ENCODE results near the gene GPR22.

Gene GPR22

DNA sequence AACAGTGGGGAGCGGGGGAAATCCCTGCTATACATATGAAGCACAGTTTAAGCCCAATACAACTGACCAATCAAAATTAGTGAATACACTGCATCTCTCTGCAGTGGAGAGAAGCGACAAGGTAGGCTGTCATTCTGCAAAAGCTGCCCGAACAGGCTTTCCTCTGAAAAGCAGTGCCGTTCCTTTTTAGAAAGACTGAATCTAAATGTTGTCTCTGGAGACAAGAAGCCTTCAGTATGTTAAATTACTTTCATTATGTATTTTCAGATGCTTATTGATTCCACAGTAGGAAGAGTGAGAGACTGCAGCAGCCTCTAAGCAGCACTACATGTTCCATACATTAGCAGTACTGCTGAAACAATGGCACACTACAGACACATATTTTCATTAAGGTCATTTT is at the start of gene GPR22:
Gene GPR22, plus strand, starts transcription at position 129 of the 400 bp plus-strand sequence. CDS start 4,004 bp downstream, outside the sequence.
- DNase-seq (ENCODE audit: low read depth in 2 of 2) = no peak

DNA sequence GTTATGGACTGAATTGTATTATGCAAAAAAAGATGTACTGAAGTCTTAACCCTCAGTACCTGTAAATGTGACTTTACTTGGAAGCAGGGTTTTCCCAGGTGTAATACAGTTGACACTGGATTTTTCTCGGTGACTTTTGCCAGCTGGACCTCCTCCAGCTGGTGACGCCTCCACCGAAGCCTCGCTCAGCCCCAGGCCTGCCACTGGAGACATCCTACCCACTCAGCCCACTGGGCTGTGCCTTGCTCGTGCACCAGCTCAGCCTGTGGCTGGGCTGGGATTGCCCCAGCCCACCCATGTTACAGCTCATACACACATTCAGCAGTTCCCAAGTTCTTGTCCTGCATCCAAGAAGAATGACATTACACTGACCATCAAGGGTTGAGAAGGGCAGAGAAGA is 42.4 kb upstream of the GPR22 start:
- DNase-seq (ENCODE audit: low read depth in 2 of 2) = no peak

- DNase-seq (ENCODE audit: low read depth in 2 of 2) = no peak
Observed at GRCh38 chr7:107428642-107429041, 41.2 kb upstream of the GPR22 start.

DNA sequence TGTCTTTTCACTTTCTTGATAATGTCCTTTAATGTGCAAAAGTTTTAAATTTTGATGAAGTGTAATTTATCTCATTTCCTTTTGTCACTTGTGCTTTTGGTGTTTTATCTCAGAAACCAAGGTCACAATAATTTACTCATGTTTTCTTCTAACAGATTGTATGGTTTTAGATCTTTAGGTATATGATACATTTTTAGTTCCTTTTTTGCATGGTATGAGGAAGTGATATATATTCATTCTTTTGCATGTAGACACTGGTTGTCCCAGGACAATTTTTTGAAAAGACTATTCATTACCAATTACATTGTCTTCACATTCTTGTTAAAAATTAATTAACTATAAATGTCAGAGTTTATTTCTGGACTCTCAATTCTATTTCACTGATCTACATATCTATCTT is 39.8 kb upstream of the GPR22 start:
- DNase-seq (ENCODE audit: low read depth in 2 of 2) = no peak

DNA sequence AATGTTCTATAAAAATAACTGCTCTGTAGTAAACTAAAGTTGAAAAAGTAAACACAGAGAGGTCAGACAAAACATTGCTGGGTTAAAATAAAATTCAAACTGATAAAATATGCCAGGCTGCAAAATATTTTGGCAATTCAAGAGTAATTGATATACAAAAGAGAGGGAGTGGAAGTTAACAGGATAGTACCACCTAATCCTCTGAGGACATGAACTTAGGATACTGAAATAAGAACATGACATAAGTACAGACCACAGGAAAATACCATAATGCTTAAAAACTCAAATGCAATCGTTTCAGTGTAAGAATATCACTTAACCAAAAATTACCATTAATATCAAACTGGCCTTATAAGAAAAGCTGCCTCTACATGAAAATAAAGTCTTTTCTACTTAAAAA is 37.6 kb upstream of the GPR22 start:
- no peak for DNase-seq (ENCODE audit: low read depth in 2 of 2)

GRCh38 chr7:107435749-107436148 is 34.1 kb upstream of the GPR22 start:
- no peak for DNase-seq (ENCODE audit: low read depth in 2 of 2)

DNA sequence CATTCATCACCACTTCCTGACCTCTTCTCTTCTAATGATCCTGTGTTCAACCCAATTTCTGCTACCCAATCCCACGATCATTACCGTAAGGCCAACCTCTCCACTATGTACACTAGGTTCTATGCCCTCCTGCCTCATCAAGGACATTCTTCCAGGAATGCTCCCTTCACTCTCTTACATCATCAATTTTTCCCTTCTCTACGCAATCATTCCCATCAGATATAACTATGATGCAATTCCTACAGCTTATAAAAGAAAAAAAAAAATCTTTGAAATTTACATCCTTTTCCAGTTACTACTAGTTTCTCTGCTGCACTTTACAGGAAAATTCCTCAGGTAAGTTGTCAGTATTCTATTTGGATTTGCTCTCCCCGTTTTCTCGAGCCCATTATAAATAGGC is 30.8 kb upstream of the GPR22 start:
- no peak for DNase-seq (ENCODE audit: low read depth in 2 of 2)

DNA sequence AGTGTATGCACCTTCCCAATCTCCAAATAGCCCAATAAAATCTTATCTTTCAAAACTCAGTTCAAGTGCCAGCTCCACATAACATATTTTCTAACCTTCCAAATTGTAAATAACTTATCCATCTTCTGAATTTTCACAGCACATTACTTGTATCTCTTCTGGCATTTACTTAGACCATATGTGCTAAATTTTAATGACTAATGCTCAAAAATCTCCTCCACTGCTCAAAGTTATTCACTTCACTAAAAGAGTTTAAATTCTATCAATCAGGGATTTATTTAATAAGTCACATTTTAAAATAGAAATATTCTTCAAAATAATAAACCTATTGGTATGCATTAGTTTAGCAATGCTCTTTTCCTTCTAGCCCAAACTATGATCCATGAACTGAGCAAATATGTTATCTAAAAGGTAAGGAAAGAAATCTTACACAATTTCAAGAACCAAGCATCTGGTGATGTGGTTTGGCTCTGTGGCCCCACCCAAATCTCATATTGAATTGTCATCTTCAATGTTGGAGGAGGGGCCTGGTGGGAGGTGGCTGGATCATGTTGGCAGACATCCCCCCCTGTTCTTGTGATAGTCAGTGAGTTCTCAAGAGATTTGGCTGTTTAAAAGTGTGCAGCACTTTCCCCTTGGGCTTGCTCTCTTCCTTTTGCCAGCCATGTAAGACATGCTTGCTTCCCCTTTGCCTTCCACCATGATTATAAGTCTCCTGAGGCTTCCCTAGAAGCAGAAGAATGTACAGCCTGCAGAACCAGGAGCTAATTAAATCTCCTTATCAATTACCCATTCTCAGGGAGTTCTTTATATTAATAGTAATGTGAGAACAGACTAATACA is 28.1 kb upstream of the GPR22 start:
- DNase-seq (ENCODE audit: low read depth in 2 of 2) = peak; percentile 29 to 31

- DNase-seq (ENCODE audit: low read depth in 2 of 2) = no peak
Observed at GRCh38 chr7:107442678-107443077, 27.2 kb upstream of the GPR22 start.

- DNase-seq (ENCODE audit: low read depth in 2 of 2) = no peak
Observed at GRCh38 chr7:107446531-107446930, 23.3 kb upstream of the GPR22 start.

DNA sequence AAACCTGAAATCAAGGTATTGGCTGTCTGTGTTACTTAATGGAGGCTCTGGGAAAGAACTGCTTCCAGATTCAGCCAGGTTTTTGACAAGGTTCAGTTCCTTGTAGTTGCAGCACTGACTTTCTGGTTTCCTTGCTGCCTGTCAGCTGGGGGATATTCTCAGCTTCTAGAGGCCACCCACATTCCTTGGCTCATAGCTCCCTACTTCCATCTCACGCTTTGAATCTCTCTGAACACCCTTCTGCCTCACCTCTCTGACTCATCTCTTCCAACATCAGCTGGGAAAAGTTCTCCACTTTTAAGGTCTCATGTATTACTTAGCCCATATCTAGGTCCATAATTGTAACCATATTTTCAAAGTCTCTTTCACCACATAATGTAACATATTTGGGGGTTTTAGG is 22.9 kb upstream of the GPR22 start:
- no peak for DNase-seq (ENCODE audit: low read depth in 2 of 2)

GRCh38 chr7:107450970-107451369 is 18.9 kb upstream of the GPR22 start:
- DNase-seq (ENCODE audit: low read depth in 2 of 2) = peak; percentile 32 to 34

GRCh38 chr7:107453388-107453787 is 16.5 kb upstream of the GPR22 start:
- no peak for DNase-seq (ENCODE audit: low read depth in 2 of 2)

DNA sequence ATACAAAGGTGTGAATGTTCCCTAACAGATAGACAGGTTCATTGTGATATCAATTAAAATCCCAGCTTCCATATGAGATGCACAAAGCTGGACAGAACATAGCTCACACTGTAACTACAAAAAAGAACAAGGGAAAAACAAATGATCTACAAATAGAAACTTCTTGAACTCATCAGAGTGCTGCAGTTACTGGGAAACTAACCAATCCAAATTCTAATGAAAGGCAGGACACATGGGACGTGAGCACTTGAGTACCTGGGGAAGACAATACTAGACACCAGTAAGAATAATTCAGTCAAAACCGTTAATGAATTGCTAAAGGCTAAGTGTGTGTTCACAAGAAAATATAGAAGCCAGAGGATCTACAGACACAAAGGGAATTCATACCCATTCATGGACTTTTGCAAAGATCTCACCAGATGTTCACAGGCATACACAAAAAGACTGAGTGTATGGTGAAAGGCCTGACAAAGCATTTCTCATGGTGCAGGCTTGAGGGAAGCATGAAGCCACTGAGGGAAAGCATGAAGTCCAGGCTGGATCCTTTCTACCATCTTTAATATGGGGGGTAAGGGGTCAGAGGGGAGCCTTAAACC is 7.8 kb upstream of the GPR22 start:
- no peak for DNase-seq (ENCODE audit: low read depth in 2 of 2)

DNA sequence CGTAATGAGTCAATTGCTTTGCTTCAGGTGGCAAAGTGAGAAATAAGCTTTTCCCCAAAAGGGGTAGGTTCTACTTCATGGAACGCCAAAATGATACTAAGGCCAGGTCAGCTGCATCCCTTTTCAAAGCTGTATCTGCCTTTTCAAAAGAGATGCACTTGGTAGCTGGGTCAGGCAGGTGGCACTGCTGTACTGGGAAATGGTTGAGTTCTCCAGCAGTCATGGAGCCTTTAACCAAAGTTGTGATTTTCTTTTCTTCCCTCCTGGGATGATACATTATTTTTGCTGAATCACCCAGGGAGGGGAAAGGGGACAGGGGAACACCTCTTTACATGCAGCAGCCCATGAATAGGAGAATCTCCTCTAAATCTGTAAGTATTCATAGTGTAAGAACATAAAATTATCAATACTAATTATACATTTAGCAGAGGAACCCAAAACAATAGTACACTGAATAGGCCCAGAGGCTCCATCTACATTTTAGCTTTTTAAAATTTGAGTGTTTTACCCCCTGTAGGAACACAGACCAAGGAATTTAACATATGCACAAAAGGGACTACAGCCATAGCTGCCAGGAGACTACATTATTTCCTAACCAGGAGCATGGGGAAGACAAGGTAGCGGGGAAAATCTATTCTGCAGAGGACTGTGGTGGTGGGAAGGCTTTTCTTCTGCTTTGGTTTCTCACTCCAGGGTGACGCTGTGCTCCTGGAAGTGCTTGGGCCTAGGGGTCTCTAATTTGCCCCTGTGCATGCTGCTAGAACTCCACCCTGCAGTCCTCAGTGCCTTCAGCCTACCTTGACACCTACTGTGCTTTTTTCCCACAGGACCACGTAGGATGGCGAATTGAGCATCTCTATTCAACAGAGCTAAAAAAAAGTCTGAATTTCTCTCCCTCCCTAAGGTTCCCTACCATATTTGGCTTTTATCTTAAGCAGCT is 6.4 kb upstream of the GPR22 start:
- DNase-seq (ENCODE audit: low read depth in 2 of 2) = peak; percentile 35 to 37

- no peak for DNase-seq (ENCODE audit: low read depth in 2 of 2)
Observed at GRCh38 chr7:107464666-107465226, 5.1 kb upstream of the GPR22 start.

GRCh38 chr7:107467972-107468371 is 1.9 kb upstream of the GPR22 start:
- DNase-seq (ENCODE audit: low read depth in 2 of 2) = no peak

GRCh38 chr7:107468824-107469223 is 1.0 kb upstream of the GPR22 start:
- no peak for DNase-seq (ENCODE audit: low read depth in 2 of 2)

DNA sequence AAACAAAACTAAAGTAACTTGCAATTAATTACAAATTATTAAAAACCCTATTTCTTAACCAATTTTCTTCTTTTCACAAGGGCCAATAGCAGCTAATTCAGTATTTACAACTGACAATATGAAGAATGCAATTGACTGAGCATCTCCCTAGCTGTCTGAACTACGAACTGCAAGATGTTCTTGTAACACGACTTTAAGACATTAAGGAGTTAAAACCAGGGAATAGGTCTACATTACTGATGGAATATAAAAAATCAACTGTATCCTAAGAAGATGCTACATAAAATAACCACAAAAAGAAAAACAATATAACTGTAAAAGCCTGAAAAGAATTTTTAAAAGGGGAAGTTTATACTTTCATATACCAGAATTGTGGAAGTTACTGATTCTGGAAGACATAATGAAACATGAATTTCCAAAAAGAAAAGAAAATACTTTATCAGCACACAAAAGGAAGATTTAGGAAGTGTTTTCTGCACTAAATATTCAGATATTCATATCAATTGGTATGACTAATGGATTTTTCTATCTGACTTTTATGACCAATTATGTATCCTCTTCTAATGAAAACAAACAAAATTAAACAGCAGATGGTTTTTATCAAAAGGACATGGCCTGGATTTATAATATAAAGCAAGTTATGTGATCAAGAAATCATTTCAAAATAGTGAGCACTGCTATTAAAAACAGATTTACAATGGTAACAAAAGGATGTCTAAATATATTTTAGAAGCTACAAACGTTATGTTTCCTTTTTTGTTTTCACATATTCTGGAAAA is 1.6 kb downstream of the GPR22 start:
- DNase-seq (ENCODE audit: low read depth in 2 of 2) = peak in 1 of 2 experiments; percentile 5

- DNase-seq (ENCODE audit: low read depth in 2 of 2) = no peak
Observed at GRCh38 chr7:107472116-107472515, 2.3 kb downstream of the GPR22 start.

DNA sequence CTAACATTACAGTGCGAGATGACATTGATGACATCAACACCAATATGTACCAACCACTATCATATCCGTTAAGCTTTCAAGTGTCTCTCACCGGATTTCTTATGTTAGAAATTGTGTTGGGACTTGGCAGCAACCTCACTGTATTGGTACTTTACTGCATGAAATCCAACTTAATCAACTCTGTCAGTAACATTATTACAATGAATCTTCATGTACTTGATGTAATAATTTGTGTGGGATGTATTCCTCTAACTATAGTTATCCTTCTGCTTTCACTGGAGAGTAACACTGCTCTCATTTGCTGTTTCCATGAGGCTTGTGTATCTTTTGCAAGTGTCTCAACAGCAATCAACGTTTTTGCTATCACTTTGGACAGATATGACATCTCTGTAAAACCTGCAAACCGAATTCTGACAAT is 4.3 kb downstream of the GPR22 start:
- no peak for DNase-seq (ENCODE audit: low read depth in 2 of 2)

All from fibroblast of skin of left biceps (primary cell).